GM12878 (cell line): Measurements from ENCODE around the gene IL22RA2. TPM values are rescaled to one million over a fixed set of nuclear protein-coding genes. Genes with fewer than 3 reads are reported as not detected.
A peak's percentile ranks its signal among the peaks of the same experiment; 100 is the strongest.

ENCODE experiments used
- ATAC-seq: fragments of 200-7000 bp; cut with Tn5 transposase; 3 replicates; pipeline ENCODE4 v1.9.1; 2020; ENCODE audit warnings: mild to moderate bottlenecking, moderate library complexity
- BruUV-seq: library from RNA; stranded (reverse); fragments of 400-500 nt; replicated peaks from 2 replicates; lab custom pipeline; 2021; lab: Mats Ljungman, UMichigan
- CTCF ChIA-PET: fragments of 300-600 bp; sonication (Branson Sonifier 250); formaldehyde crosslinking; extraction: SDS; loops from one replicate; lab custom pipeline; 2021; ENCODE audit warnings: inconsistent platforms; lab: Yijun Ruan, JAX
- POLR2A ChIA-PET: fragments of 350-600 bp; formaldehyde crosslinking; extraction: SDS; loops from one replicate; lab custom pipeline; 2021; ENCODE audit warnings: inconsistent platforms; lab: Charles Lee
- RAD21 ChIA-PET: fragments of 300-600 bp; sonication (Branson Sonifier 250); formaldehyde crosslinking; loops from one replicate; lab custom pipeline; 2023; ENCODE audit warnings: antibody characterized with exemption; ENCODE audit not compliant: unreplicated experiment; lab: Charles Lee
- SMC1A ChIA-PET: fragments of 300-600 bp; sonication (Branson Sonifier 250); formaldehyde crosslinking; loops from one replicate; lab custom pipeline; 2023; ENCODE audit not compliant: unreplicated experiment, uncharacterized antibody; lab: Charles Lee
- DNase-seq: peaks from one replicate; pipeline ENCODE4 v3.0.0-alpha.2; 2011; ENCODE audit warnings: low read depth, low spot score
- FAIRE-seq: peaks from 3 replicates; lab custom pipeline; 2011; peaks lifted over from hg19 to GRCh38; lab: Jason Lieb, UNC
- H2AFZ ChIP-seq: 2 replicates; pipeline ENCODE4 v1.6.0; 2011; ENCODE audit warnings: low read depth, low read length, control low read depth; ENCODE audit not compliant: control insufficient read depth
- H3K27ac ChIP-seq: 2 replicates; pipeline ENCODE4 v1.5.1; 2011; ENCODE audit warnings: control low read depth; ENCODE audit not compliant: control insufficient read depth, insufficient read depth
- H3K27me3 ChIP-seq, 2 experiments: replicated peaks in 1 of 2; 2 replicates each; pipeline versions ENCODE4 v1.6.0 to v1.6.1; 2011; ENCODE audit warnings: low read length in 1 of 2; ENCODE audit not compliant: control insufficient read depth in 2 of 2, insufficient read depth in 2 of 2
- H3K36me3 ChIP-seq, 2 experiments: 2 replicates each; pipeline ENCODE4 v1.5.1; 2011; ENCODE audit warnings: low read length in 1 of 2; ENCODE audit not compliant: control insufficient read depth in 2 of 2, insufficient read depth in 2 of 2
- H3K4me1 ChIP-seq: 2 replicates; pipeline ENCODE4 v1.6.1; 2011; ENCODE audit warnings: mild to moderate bottlenecking, low read length, moderate library complexity, mixed read lengths; ENCODE audit not compliant: control insufficient read depth, insufficient read depth
- H3K4me2 ChIP-seq: 2 replicates; pipeline ENCODE4 v1.6.0; 2011; ENCODE audit warnings: control low read depth; ENCODE audit not compliant: control insufficient read depth, insufficient read depth
- H3K4me3 ChIP-seq: fragments of 200-600 bp; sonication (generic); 2 replicates; pipeline ENCODE4 v1.5.1; 2016
- H3K79me2 ChIP-seq: 2 replicates; pipeline ENCODE4 v1.6.0; 2011; ENCODE audit warnings: low read length; ENCODE audit not compliant: control insufficient read depth, insufficient read depth
- H3K9ac ChIP-seq: 2 replicates; pipeline ENCODE4 v1.8.0; 2011; ENCODE audit warnings: low read length, control low read depth, mixed read lengths; ENCODE audit not compliant: control insufficient read depth, insufficient read depth
- H3K9me3 ChIP-seq: replicated peaks from 3 replicates; pipeline ENCODE4 v1.5.1; 2011; ENCODE audit warnings: mild to moderate bottlenecking, low read length; ENCODE audit not compliant: control insufficient read depth, insufficient read depth
- H4K20me1 ChIP-seq: 2 replicates; pipeline ENCODE4 v1.6.0; 2011; ENCODE audit not compliant: control insufficient read depth, insufficient read depth
- ASH2L ChIP-seq: fragments of 300-600, 200-600 bp; sonication (generic); IDR thresholded peaks from 2 replicates; pipeline ENCODE4 v1.6.1; 2017; ENCODE audit warnings: low read depth, mild to moderate bottlenecking, borderline replicate concordance
- CEBPZ ChIP-seq: fragments of 150-350 bp; IDR thresholded peaks from 2 replicates; pipeline ENCODE4 v1.6.1; 2016; ENCODE audit warnings: low read depth, low read length
- DPF2 ChIP-seq: fragments of 450-650 bp; IDR thresholded peaks from 2 replicates; pipeline ENCODE4 v1.6.1; 2017; ENCODE audit warnings: mild to moderate bottlenecking
- JUND ChIP-seq: IDR thresholded peaks from 2 replicates; pipeline ENCODE4 v1.6.1; 2012; ENCODE audit warnings: low read depth, mild to moderate bottlenecking, low read length, improper control_type of control experiment, moderate library complexity
- KDM1A ChIP-seq: fragments of 200-600 bp; sonication (generic); IDR thresholded peaks from 2 replicates; pipeline ENCODE4 v1.6.1; 2016; ENCODE audit warnings: borderline replicate concordance
- NFIC ChIP-seq: IDR thresholded peaks from 2 replicates; pipeline ENCODE4 v1.6.1; 2012; ENCODE audit warnings: low read depth, mild to moderate bottlenecking, inconsistent platforms, low read length, moderate library complexity
- NR2C1 ChIP-seq: fragments of 450-650 bp; IDR thresholded peaks from 2 replicates; pipeline ENCODE4 v1.6.1; 2017; ENCODE audit warnings: antibody characterized with exemption, mild to moderate bottlenecking, moderate library complexity
- RUNX3 ChIP-seq: IDR thresholded peaks from 2 replicates; pipeline ENCODE4 v1.6.1; 2012; ENCODE audit warnings: low read length, inconsistent platforms
- SIX5 ChIP-seq: IDR thresholded peaks from 2 replicates; pipeline ENCODE4 v1.6.1; 2011; ENCODE audit warnings: mild to moderate bottlenecking, low read depth, low read length, moderate library complexity; ENCODE audit not compliant: severe bottlenecking
- SMAD5 ChIP-seq: IDR thresholded peaks from 2 replicates; pipeline ENCODE4 v1.6.1; 2016; ENCODE audit warnings: antibody characterized with exemption, low read depth
- SP1 ChIP-seq: IDR thresholded peaks from one replicate; pipeline ENCODE4 v1.6.1; 2011; ENCODE audit warnings: low read depth, low read length
- SREBF1 ChIP-seq: IDR thresholded peaks from 2 replicates; pipeline ENCODE4 v1.6.1; 2012; ENCODE audit warnings: mild to moderate bottlenecking, low read length
- YY1 ChIP-seq: IDR thresholded peaks from 2 replicates; pipeline ENCODE4 v1.6.1; 2011; ENCODE audit warnings: low read depth, mild to moderate bottlenecking, low read length
- ZNF24 ChIP-seq: fragments of 450-650 bp; IDR thresholded peaks from 2 replicates; pipeline ENCODE4 v1.6.1; 2017; ENCODE audit warnings: antibody characterized with exemption, mild to moderate bottlenecking
- WGBS: methylation state at CpG from one replicate; pipeline ENCODE4 v1.1.6; 2016; ENCODE audit warnings: low lambda C conversion rate; ENCODE audit not compliant: insufficient replicate concordance, insufficient coverage; ENCODE audit errors: missing lambda C conversion rate; 5-methylcytosine and 5-hydroxymethylcytosine counted together
- in situ Hi-C: fragments of 300-500 bp; cut with MboI; formaldehyde crosslinking; loops from 9 replicates; pipeline ENCODE4 v1.14.3; 2018; ENCODE audit warnings: mixed read lengths
- intact Hi-C: fragments of 100-400 bp; cut with micrococcal nuclease; formaldehyde crosslinking; loops from one replicate; pipeline ENCODE4 v1.14.2; 2022; ENCODE audit not compliant: unreplicated experiment
- polyA plus RNA-seq, 11 experiments: library from polyadenylated mRNA; depleted of rRNA in 4 of 11; unstranded in 6 of 11; stranded (reverse) in 5 of 11; fragments of >200 nt; fragmentation: Nextera tagmentation in 4 of 11; fragmentation: Illumina TruSeq in 1 of 11; extraction: Ambion mirVana in 4 of 11; extraction: Trizol in 1 of 11; gene quantifications; 1 replicate in 1 of 11; 2 replicates in 10 of 11; pipeline versions ENCODE4 v1.2.1 to v1.2.3, GENCODE V29; 2011 to 2016; ENCODE audit warnings: inconsistent platforms in 2 of 11, missing spikeins in 2 of 11, low read depth in 1 of 11
- total RNA-seq, 4 experiments: library from RNA; depleted of rRNA in 3 of 4; stranded (reverse); fragments of >200 nt in 3 of 4; fragmentation: Illumina TruSeq in 1 of 4; extraction: Trizol in 1 of 4; gene quantifications; 2 replicates each; pipeline versions ENCODE4 v1.2.1 to v1.2.3, GENCODE V29; 2013 to 2021

Gene IL22RA2
- total and polyA plus RNA-seq, 10 of the 15 experiments (the other 5 are each of a cell fraction or from before 2014, with no cell fraction given): 0.05 to 0.22 (median 0.09) TPM; not detected in 3

GRCh38 chr6:137123078-137123477 lies 50.4 kb downstream of the IL22RA2 start:
- DNase-seq (no peak), FAIRE-seq (no peak), ATAC-seq (no peak)
- RAD21 ChIA-PET: interaction anchor here (1.6 to 4.5 kb wide), 4 partner anchors 17 to 43 kb away, joined by 4 to 49 read pairs (median 26); no protein-coding TSS in a partner anchor
- H3K4me2 ChIP-seq: no peak overlapping the region; the same call in 1 of the 2 replicates
- CTCF ChIA-PET: interaction anchor here (1.0 to 4.1 kb wide), 2 partner anchors 13 to 26 kb away, joined by 3 to 30 read pairs; no protein-coding TSS in a partner anchor
- H3K9ac ChIP-seq: no peak overlapping the region
- H4K20me1 ChIP-seq: no peaks in the 10 kb centered on the region
- 94% methylated on average over 2 of the region's 2 CpGs for WGBS
- H2AFZ ChIP-seq: no peak overlapping the region; the same call in 1 of the 2 replicates
- BruUV-seq: no TSS peak
- H3K79me2 ChIP-seq: no peaks in the 10 kb centered on the region
- POLR2A ChIA-PET: interaction anchor here (0.6 to 0.8 kb wide), 2 partner anchors 9 to 104 kb away, joined by 3 read pairs; no protein-coding TSS in a partner anchor
- H3K4me3 ChIP-seq: no peak overlapping the region
- H3K27me3 ChIP-seq: no peaks in the 10 kb centered on the region
- H3K4me1 ChIP-seq: peaks cover 35% of the 10 kb centered on the region
- TF ChIP-seq NFIC: peak; percentile 5; the same call in 1 of the 2 replicates
- no peak for TF ChIP-seq SREBF1
- H3K27ac ChIP-seq: peak overlapping the region; percentile 91
- H3K9me3 ChIP-seq: peaks cover 15% of the 10 kb centered on the region
- H3K36me3 ChIP-seq: peaks cover 0 to 1% of the 10 kb centered on the region in 2 experiments; a peak in 1 of 4 replicates
- SMC1A ChIA-PET: interaction anchor here (0.7 to 5.8 kb wide), 9 partner anchors 8 to 133 kb away, joined by 3 to 69 read pairs (median 6); no protein-coding TSS in a partner anchor
- intact Hi-C loops (no loop called here), in situ Hi-C loops (no loop called here)

- ChIA-PET POLR2A (interaction anchor here (0.6 to 0.8 kb wide), 2 partner anchors 10 to 105 kb away, joined by 3 read pairs; no protein-coding TSS in a partner anchor), SMC1A (interaction anchor here (0.7 to 5.8 kb wide), 9 partner anchors 8 to 133 kb away, joined by 3 to 69 read pairs (median 8); no protein-coding TSS in a partner anchor), CTCF (interaction anchor here (1.0 to 4.1 kb wide), 2 partner anchors 13 to 26 kb away, joined by 3 to 30 read pairs; no protein-coding TSS in a partner anchor), RAD21 (interaction anchor here (1.6 to 4.5 kb wide), 4 partner anchors 16 to 43 kb away, joined by 4 to 49 read pairs (median 26); no protein-coding TSS in a partner anchor)
- peak overlapping the region; percentile 91 for H3K27ac ChIP-seq
- peak overlapping the region; percentile 34 for H3K4me2 ChIP-seq
- ATAC-seq: peak; percentile 74
- no peak overlapping the region for H3K4me3 ChIP-seq
- H3K79me2 ChIP-seq: no peaks in the 10 kb centered on the region
- FAIRE-seq: peak; percentile 31
- H2AFZ ChIP-seq: peak overlapping the region; percentile 46
- H3K27me3 ChIP-seq: no peaks in the 10 kb centered on the region
- peaks cover 15% of the 10 kb centered on the region for H3K9me3 ChIP-seq
- WGBS: 15% methylated on average over 4 of the region's 4 CpGs
- H3K9ac ChIP-seq: peak overlapping the region; percentile 37
- DNase-seq: no peak
- no TSS peak for BruUV-seq
- in situ Hi-C loops (no loop called here), intact Hi-C loops (no loop called here)
- H4K20me1 ChIP-seq: no peaks in the 10 kb centered on the region
- H3K4me1 ChIP-seq: peaks cover 35% of the 10 kb centered on the region
- H3K36me3 ChIP-seq: peaks cover 0 to 1% of the 10 kb centered on the region in 2 experiments; a peak in 1 of 4 replicates
- no peak for TF ChIP-seq SIX5
- TF ChIP-seq KDM1A: no peak
- TF ChIP-seq CEBPZ: no peak
- no peak for TF ChIP-seq SP1
- no peak for TF ChIP-seq ASH2L
- no peak for TF ChIP-seq YY1
- TF ChIP-seq NR2C1: no peak
- TF ChIP-seq SMAD5: no peak
- no peak for TF ChIP-seq ZNF24
- no peak for TF ChIP-seq JUND
- no peak for TF ChIP-seq SREBF1
- no peak for TF ChIP-seq DPF2
- peak; percentile 52 for TF ChIP-seq RUNX3
These were observed 50.8 kb downstream of the IL22RA2 start for GRCh38 chr6:137122612-137123011.
